Suprapubic skin (tissue), 4 donors: Measurements from ENCODE around the gene ASTN2. TPM values are rescaled to one million over a fixed set of nuclear protein-coding genes. Genes with fewer than 3 reads are reported as not detected.

Experiments used
- DNase-seq, 2 donors: peaks; one replicate each; pipeline ENCODE4 v3.0.0-alpha.2; 2019; ENCODE audit warnings: low spot score in 2 of 2
- H3K27ac ChIP-seq: fragments of 200-600 bp; sonication (generic); one replicate; pipeline ENCODE4 v1.5.1; 2019
- H3K27me3 ChIP-seq: fragments of 200-600 bp; sonication (generic); one replicate; pipeline ENCODE4 v1.5.1; 2019
- H3K36me3 ChIP-seq: fragments of 200-600 bp; sonication (generic); one replicate; pipeline ENCODE4 v1.5.1; 2019
- H3K4me1 ChIP-seq: fragments of 200-600 bp; sonication (generic); one replicate; pipeline ENCODE4 v1.5.1; 2019
- H3K4me3 ChIP-seq: fragments of 200-600 bp; sonication (generic); one replicate; pipeline ENCODE4 v1.5.1; 2019; ENCODE audit warnings: mild to moderate bottlenecking
- H3K9me3 ChIP-seq: fragments of 200-600 bp; sonication (generic); one replicate; pipeline ENCODE4 v1.5.1; 2019
- CTCF ChIP-seq, 2 donors: fragments of 200-600 bp in 1 of 2; fragments of 450-650 bp in 1 of 2; sonication (generic) in 1 of 2; IDR thresholded peaks; one replicate each; pipeline ENCODE4 v1.5.1; 2016 to 2019; ENCODE audit warnings: antibody characterized with exemption in 2 of 2, mild to moderate bottlenecking in 1 of 2, moderate library complexity in 1 of 2
- EP300 ChIP-seq: sonication (generic); formaldehyde crosslinking; IDR thresholded peaks from one replicate; pipeline ENCODE4 v1.6.1; 2017; ENCODE audit warnings: antibody characterized with exemption
- POLR2A ChIP-seq, 2 donors: fragments of 450-650 bp; IDR thresholded peaks; one replicate each; pipeline ENCODE4 v1.6.1; 2017; ENCODE audit warnings: antibody characterized with exemption in 2 of 2, mild to moderate bottlenecking in 2 of 2, moderate library complexity in 2 of 2
- POLR2AphosphoS5 ChIP-seq, 3 donors: sonication (generic); formaldehyde crosslinking; IDR thresholded peaks; one replicate each; pipeline ENCODE4 v1.6.1; 2017; ENCODE audit warnings: antibody characterized with exemption in 3 of 3
- WGBS: methylation state at CpG from one replicate; pipeline ENCODE4 v1.1.5; 2018; 5-methylcytosine and 5-hydroxymethylcytosine counted together
- total RNA-seq, 4 donors: library from RNA; depleted of rRNA; stranded (reverse); fragments of >200 nt; gene quantifications; one replicate each; pipeline ENCODE4 v1.1.0, GENCODE V29; 2016

Gene ASTN2
- total RNA-seq, 4 donors from 2014 or later, result 2.0 to 6.9 (median 3.8) TPM

- no peaks in the 10 kb centered on the region for H3K27me3 ChIP-seq
- H3K4me3 ChIP-seq, result no peak overlapping the region
- H3K9me3 ChIP-seq, result no peaks in the 10 kb centered on the region
- no peak for DNase-seq
- 60% methylated on average over 3 of the region's 3 CpGs for WGBS
- no peaks in the 10 kb centered on the region for H3K36me3 ChIP-seq
- H3K27ac ChIP-seq, result no peak overlapping the region
- H3K4me1 ChIP-seq, result no peaks in the 10 kb centered on the region
- TF ChIP-seq CTCF (IDR thresholded peaks at IDR 0.05), result no peak
- no peak for TF ChIP-seq EP300
- no peak for TF ChIP-seq POLR2A (IDR thresholded peaks at IDR 0.05)
- no peak for TF ChIP-seq POLR2AphosphoS5 (IDR thresholded peaks at IDR 0.05)
Observed at GRCh38 chr9:116789081-116789480, 625.8 kb downstream of the ASTN2 start.

- Histone ChIP-seq H3K4me1 (no peaks in the 10 kb centered on the region), H3K27ac (no peak overlapping the region), H3K4me3 (no peak overlapping the region), H3K36me3 (no peaks in the 10 kb centered on the region), H3K9me3 (no peaks in the 10 kb centered on the region), H3K27me3 (no peaks in the 10 kb centered on the region)
- TF ChIP-seq POLR2AphosphoS5 (IDR thresholded peaks at IDR 0.05), result no peak
- TF ChIP-seq CTCF (IDR thresholded peaks at IDR 0.05), result no peak
- no peak for TF ChIP-seq EP300
- TF ChIP-seq POLR2A (IDR thresholded peaks at IDR 0.05), result no peak
- WGBS, result 91% methylated on average over 2 of the region's 2 CpGs
- no peak for DNase-seq
Observed at GRCh38 chr9:116786737-116787136, 628.1 kb downstream of the ASTN2 start.

GRCh38 chr9:116777116-116777515 lies 637.7 kb downstream of the ASTN2 start:
- TF ChIP-seq POLR2AphosphoS5 (IDR thresholded peaks at IDR 0.05), result no peak
- no peak for TF ChIP-seq POLR2A (IDR thresholded peaks at IDR 0.05)
- TF ChIP-seq CTCF (IDR thresholded peaks at IDR 0.05), result no peak
- no peak for TF ChIP-seq EP300
- no peak for DNase-seq
- no peaks in the 10 kb centered on the region for H3K36me3 ChIP-seq
- no peak overlapping the region for H3K27ac ChIP-seq
- no peaks in the 10 kb centered on the region for H3K27me3 ChIP-seq
- no peaks in the 10 kb centered on the region for H3K9me3 ChIP-seq
- H3K4me3 ChIP-seq, result no peak overlapping the region
- 93% methylated on average over 3 of the region's 3 CpGs for WGBS
- H3K4me1 ChIP-seq, result no peaks in the 10 kb centered on the region

- H3K27ac ChIP-seq, result no peak overlapping the region
- 56% methylated on average over 4 of the region's 4 CpGs for WGBS
- no peaks in the 10 kb centered on the region for H3K27me3 ChIP-seq
- H3K36me3 ChIP-seq, result no peaks in the 10 kb centered on the region
- no peak for DNase-seq
- TF ChIP-seq CTCF (IDR thresholded peaks at IDR 0.05), result no peak
- no peak for TF ChIP-seq EP300
- TF ChIP-seq POLR2AphosphoS5 (IDR thresholded peaks at IDR 0.05), result no peak
- no peak for TF ChIP-seq POLR2A (IDR thresholded peaks at IDR 0.05)
- no peaks in the 10 kb centered on the region for H3K4me1 ChIP-seq
- H3K4me3 ChIP-seq, result no peak overlapping the region
- no peaks in the 10 kb centered on the region for H3K9me3 ChIP-seq
Observed at GRCh38 chr9:116774421-116775180, 640.3 kb downstream of the ASTN2 start.

- no peaks in the 10 kb centered on the region for H3K4me1 ChIP-seq
- DNase-seq, result no peak
- WGBS, result 66% methylated on average over 8 of the region's 8 CpGs
- TF ChIP-seq CTCF (IDR thresholded peaks at IDR 0.05), result no peak
- no peaks in the 10 kb centered on the region for H3K9me3 ChIP-seq
- H3K27ac ChIP-seq, result no peak overlapping the region
- H3K36me3 ChIP-seq, result no peaks in the 10 kb centered on the region
- H3K27me3 ChIP-seq, result no peaks in the 10 kb centered on the region
- H3K4me3 ChIP-seq, result no peak overlapping the region
Observed at GRCh38 chr9:116767219-116767618, 647.6 kb downstream of the ASTN2 start.
